ENCODE data around the gene OGG1.
A peak's percentile ranks its signal among the peaks of the same experiment; 100 is the strongest.

Gene OGG1

DNA sequence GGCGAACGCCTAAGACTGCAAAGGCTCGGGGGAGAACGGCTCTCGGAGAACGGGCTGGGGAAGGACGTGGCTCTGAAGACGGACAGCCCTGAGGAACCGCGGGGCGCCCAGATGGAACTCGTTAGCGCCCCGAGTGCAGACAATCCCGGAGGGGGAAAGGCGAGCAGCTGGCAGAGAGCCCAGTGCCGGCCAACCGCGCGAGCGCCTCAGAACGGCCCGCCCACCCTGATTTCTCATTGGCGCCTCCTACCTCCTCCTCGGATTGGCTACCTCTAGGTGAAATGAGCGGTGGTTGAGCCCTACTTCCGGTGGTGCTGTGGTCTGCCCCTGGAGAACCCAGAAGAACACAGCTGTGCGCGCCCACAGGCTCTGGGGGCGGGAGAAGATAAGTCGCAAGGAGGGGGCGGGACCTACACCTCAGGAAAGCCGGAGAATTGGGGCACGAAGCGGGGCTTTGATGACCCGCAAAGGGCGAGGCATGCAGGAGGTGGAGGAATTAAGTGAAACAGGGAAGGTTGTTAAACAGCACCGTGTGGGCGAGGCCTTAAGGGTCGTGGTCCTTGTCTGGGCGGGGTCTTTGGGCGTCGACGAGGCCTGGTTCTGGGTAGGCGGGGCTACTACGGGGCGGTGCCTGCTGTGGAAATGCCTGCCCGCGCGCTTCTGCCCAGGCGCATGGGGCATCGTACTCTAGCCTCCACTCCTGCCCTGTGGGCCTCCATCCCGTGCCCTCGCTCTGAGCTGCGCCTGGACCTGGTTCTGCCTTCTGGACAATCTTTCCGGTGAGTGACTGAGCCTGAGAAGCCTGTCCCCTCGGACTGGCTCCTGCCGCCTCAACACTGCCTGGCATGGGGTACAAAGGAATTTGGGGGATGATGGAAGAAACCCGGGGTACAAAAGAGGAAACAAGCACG lies at the start of gene OGG1:
OGG1 (plus strand) TSS at position 308 of the 911 bp plus-strand sequence; CDS start at position 643, 335 bp downstream.
- DNase-seq = peak; percentile 98 to 99

- no peak for DNase-seq
Measured at GRCh38 chr3:9700536-9700935, 49.2 kb upstream of the OGG1 start.

GRCh38 chr3:9701006-9701405 lies 48.7 kb upstream of the OGG1 start:
- DNase-seq = no peak

- no peak for DNase-seq
Measured at GRCh38 chr3:9701711-9702110, 48.0 kb upstream of the OGG1 start.

GRCh38 chr3:9703240-9703639 lies 46.5 kb upstream of the OGG1 start:
- no peak for DNase-seq

DNA sequence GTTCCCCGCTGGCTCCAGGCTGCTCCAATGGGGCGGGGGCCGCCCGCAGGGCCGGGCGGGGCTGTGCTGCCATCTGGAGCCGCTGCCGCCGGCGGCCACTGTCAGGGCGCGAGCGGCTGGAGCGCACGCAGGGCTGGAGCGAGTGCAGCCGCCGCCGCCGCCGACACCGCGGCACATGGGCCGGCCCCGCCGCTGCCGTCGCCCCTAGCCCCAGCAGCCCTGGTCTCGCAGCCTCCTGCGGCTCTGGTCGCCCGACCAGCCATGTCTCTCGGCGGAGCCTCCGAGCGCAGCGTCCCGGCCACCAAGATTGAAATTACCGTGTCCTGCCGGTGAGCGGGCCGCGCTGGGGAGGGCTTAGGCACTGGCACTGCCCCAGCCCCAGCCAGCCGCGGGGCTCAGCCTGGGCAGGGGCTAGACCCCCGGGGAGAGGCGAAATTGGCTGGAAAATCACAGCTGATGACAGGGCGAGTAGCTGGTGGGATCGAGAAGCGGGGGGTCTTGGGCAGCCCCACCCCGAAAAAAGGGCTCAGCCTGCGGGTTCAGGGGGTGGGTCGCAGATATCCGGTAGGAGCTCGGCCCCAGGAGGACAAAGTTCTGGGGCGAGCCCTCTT lies 45.9 kb upstream of the OGG1 start, which contains the start of gene CPNE9:
CPNE9 (plus strand) TSS at position 98 of the 611 bp plus-strand sequence; CDS start at position 262, 164 bp downstream.
- DNase-seq = no peak

DNA sequence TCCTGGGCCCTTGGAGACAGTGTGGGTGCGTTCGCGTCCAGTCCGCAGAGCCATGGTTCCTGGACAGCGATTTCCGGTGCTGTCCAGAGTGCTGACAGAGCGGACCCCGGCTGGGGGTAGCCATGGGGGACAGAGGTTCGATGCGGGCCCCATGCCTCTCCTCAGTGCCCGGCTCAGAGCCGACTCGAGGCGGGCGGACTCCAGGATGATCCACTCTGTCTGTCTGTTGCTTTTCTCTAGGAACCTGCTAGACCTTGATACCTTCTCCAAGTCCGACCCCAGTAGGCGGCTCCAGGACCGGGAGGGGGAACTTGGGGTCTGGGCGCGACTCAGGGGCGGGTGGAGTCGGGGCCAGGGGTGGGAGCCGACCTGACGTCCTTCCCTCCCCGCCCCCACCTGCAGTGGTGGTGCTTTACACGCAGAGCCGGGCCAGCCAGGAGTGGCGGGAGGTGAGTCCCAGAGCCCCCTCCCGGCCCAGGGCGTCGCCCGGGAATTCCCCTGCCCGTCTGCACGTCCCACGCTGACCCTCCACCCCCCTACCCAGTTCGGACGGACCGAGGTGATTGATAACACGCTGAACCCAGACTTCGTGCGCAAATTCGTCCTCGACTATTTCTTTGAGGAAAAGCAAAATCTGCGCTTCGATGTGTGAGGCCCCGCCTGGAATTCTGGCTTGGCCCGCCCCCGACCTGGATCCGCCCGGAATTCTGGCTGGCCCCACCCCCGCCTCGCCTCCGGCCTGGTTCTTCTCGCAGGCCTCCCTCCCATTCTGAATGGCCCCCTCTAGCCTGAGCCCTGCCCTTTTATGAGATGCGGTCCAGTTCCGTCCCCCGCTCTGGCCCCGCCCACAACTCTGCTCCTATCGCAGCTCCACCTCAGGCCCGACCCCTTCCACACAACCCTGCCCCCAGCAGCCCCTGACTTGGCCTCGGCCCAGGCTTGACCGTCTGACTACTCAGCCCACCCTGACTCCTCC lies 45.1 kb upstream of the OGG1 start:
- DNase-seq = no peak

DNA sequence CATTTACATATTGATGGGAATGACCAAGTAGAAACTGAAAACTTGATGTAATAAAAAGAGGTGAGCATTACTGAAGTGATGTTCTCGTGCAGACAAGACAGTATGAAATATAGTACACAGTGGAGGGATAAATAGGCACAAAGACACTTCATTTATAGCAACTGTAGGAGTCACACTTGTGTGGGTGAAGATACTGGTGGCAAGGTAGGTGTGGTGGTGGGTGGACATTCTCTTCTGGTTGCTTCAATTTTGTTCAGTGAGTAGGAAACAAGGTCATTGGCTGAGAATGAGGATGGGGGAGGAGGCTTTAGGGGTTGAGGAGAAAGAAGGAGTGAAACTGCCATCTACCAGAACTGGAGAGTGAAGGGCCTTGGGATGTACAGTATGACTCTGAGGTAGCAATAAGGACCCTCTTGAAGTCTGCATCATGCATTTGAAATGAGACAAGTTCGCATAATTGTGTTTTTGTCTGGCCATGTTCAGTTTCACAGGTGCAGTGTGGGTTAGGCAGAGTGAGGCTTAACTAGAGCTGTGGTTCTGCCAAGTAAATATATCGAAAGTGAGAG lies 39.5 kb upstream of the OGG1 start:
- DNase-seq = no peak

DNA sequence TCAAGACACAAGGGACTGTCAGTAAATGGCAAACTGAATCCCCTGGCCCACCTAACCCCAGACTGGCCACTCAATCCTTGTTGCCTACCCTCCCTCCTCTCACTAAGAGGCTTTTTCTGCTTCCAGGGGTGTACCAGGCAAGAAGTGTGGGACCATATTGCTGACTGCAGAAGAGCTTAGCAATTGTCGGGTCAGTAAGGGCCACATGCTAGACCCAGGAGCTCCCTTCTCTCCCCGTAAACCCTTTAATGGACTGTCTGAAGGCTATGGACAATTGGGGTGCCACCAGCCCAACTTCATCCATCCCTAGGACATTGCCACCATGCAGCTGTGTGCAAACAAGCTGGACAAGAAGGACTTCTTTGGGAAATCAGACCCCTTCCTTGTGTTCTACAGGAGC lies 37.3 kb upstream of the OGG1 start:
- no peak for DNase-seq

DNA sequence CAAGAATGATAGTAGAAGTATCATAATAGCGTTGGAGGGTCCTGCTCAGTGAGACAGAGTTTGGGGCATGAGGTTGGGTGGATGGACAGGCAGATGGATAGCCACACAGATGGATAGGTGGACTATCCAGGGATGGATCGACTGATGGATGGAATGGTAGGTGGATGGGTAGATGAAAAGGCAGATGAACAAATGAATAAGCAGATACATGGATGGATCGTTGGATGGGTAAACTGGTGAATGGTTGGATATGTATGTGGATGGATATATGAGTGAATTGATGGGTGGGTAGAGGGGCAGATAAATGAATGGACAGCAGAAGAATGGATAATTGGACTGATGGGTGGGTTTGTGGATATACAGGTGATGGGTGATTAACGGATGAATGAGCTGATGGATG lies 36.6 kb upstream of the OGG1 start:
- DNase-seq = no peak

DNA sequence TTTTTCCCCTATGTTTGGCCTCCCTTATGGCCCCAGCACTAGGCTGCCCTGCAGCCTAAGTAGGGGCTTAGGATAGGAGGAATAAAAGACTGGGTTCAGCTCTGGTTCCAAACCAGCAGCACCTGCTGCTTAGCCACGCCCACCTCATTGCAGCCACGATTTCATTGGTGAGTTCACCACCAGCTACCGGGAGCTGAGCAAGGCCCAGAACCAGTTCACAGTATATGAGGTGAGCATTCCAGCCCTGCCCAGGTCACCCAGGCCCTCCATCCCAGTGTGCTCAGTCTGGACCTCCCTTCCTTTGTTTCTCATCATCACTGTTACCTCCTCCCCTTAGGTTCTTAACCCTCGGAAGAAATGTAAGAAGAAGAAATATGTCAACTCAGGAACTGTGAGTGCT lies 34.6 kb upstream of the OGG1 start:
- no peak for DNase-seq

GRCh38 chr3:9715764-9716437 lies 33.9 kb upstream of the OGG1 start:
- DNase-seq = peak; percentile 89 to 94

DNA sequence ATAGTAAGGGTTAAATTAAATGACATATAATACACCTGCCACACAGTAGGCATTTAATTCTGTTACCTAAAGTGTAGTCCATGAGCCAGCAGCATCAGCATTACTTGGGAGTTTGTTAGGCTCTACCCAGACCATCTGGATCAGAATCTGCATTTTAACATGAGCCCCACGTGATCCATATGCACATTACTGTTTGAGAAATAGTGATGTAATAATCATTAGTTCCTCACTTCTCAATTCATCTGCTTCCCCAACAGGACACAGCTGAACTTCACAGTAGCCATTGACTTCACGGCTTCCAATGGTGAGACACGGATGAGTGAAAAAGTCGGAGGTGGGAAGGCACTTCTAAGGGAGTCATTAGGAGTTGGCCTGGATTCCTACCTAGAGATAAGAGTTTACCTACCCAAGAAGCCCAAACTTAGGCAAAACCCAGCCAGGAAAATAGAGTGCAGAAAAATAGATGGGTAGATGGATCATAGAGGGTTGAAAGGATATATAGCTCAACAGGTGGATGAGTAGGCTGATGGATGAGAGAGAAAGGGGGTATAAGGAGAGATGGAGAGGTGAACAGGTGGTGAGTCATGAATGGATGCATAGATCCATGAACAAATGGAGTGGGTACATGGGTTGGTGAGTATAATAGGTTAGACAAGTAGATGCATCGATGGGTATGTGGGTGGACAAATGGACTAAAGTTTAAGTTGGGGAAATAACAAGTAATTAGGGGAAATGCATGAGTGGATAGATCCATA lies 32.8 kb upstream of the OGG1 start:
- peak; percentile 47 to 68 for DNase-seq

GRCh38 chr3:9717563-9717962 lies 32.2 kb upstream of the OGG1 start:
- DNase-seq = no peak

DNA sequence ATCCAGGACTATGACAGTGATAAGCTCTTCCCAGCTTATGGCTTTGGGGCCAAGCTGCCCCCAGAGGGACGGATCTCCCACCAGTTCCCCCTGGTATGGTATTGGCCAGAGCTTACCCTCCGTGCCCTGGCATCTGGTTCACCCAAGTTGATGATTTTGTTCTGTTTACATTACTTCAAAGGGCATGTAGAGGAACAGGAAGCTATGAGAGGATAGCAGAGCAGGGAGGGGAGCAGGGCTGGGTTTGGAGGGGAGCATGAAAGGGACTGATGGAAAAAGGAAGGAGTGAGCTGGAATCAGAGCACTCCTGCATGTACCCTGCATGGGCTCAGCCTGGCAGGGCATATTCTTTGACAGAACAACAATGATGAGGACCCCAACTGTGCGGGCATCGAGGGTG lies 31.6 kb upstream of the OGG1 start:
- DNase-seq = no peak

DNA sequence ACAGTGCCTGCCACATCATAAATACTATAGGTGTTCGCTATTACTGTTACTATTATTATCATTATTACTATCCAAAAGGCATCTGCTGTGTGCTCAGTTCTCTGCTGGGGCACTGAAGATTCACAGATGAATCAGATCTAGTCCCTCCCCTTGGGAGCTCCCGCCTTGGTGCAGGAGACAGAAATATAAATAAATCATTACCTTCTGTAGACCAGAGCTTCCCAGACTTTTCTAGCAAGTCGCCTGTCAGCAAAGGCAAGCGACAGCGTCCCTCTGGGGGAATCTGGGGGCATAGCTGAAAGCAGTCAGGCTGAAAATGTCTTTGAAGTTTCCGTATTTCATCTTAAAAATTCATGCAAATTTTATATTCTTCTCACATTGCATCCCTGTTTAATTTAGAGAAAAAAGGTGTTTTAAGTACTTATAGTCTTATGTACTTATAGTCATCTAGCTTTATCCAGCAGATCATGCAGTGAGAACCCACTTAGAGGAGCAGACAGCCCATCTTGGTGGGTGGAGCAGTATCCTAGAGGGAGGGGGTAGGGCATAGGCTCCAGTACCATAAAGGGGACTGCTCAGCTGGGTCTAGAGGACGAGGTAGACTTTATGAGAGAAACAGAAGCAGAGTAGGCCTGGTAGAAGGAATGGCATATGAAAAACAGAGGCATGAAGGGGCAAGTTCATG lies 28.6 kb upstream of the OGG1 start:
- no peak for DNase-seq

DNA sequence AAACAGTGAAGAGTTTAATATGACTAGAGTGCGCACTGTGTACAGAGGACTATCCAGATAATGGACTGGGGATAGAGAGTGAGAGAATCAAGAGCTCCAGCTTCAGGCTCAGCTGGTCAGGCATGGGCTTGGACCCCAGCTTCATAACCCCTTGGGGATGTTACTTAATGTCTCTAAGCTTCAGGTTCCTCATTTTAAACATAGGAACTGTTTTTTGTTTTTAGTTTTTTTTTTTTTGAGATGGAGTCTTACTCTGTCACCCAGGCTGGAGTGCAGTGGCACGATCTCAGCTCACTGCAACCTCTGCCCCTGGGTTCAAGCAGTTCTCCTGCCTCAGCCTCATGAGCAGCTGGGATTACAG lies 28.1 kb upstream of the OGG1 start:
- DNase-seq = no peak

DNA sequence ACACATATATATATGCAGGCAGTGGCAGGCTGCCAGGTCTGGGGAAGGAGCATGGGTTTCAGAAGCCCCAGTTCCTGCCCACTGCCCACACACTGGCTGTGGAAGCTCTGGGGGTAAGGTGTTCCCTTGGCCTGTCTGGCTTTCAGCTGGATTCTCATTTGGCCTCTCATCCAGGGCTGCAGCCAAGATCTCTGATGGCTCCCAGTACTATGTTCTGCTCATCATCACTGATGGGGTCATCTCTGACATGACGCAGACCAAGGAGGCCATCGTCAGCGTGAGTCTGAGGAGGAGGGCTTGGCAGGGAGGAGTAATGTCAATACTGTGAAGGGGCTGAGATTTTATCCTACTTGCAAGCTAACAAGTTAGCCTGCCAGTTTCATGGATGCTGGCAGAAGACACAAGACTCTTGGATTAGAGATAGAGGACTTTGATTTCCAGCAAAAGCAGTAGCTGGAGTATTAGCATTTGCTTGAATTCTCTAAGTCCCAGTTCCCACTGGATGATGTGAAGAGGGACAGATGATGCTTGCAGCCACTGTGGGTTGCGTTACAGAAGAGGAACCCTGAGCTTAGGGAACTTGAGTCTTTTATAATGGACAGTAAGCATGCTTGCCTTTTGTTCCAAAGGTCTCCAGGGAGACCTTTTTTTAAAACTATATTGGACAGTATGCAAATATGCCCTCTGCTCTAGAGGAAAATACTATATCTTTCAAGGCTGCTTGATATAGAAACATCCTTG lies 23.8 kb upstream of the OGG1 start:
- DNase-seq = peak in 1 of 2 donors; percentile 25

- DNase-seq = no peak
Measured at GRCh38 chr3:9727041-9727595, 22.6 kb upstream of the OGG1 start.

DNA sequence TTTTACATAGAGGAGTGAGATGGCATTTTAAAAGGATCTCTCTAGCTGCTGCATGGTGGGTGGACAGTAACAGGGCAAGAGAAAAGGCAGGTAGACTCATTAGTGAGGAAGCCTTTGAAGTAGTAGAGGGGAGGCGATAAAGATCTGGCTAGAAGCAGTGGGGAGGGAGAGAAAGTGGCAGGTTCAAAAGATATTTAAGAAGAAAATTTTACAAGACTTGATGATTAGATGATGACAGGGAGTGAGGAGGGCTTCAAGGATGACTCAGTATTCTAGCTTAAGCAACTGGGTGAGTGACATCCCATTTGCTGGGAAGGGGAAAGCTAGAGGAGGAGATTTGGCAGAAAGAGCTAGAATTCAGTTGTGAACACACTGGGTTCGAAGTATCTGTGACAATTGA lies 22.0 kb upstream of the OGG1 start:
- DNase-seq = no peak
